ENCODE measurements around the gene BMAL2.

BMAL2 gene

GRCh38 chr12:27309293-27309994, 23.2 kb upstream of the BMAL2 start:
- H3K36me3 ChIP-seq (ENCODE audit: control insufficient read depth, insufficient read depth, low read length), result peaks cover 2% of the 10 kb centered on the region
- no peak overlapping the region for H3K4me3 ChIP-seq (replicated peaks; ENCODE audit: low read depth, low read length)
- H3K27me3 ChIP-seq (replicated peaks; ENCODE audit: control insufficient read depth, insufficient read depth, low read length), result no peaks in the 10 kb centered on the region
- TF ChIP-seq, protein P1, sequence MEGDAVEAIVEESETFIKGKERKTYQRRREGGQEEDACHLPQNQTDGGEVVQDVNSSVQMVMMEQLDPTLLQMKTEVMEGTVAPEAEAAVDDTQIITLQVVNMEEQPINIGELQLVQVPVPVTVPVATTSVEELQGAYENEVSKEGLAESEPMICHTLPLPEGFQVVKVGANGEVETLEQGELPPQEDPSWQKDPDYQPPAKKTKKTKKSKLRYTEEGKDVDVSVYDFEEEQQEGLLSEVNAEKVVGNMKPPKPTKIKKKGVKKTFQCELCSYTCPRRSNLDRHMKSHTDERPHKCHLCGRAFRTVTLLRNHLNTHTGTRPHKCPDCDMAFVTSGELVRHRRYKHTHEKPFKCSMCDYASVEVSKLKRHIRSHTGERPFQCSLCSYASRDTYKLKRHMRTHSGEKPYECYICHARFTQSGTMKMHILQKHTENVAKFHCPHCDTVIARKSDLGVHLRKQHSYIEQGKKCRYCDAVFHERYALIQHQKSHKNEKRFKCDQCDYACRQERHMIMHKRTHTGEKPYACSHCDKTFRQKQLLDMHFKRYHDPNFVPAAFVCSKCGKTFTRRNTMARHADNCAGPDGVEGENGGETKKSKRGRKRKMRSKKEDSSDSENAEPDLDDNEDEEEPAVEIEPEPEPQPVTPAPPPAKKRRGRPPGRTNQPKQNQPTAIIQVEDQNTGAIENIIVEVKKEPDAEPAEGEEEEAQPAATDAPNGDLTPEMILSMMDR (IDR thresholded peaks at IDR 0.05; ENCODE audit: insufficient read depth, low read length, poor library complexity, severe bottlenecking), result no peak
- no peak for DNase-seq (ENCODE audit: extremely low read depth, insufficient read length)

- TF ChIP-seq, protein P1 (IDR thresholded peaks at IDR 0.05; ENCODE audit: insufficient read depth, low read length, poor library complexity, severe bottlenecking), result no peak
- Histone ChIP-seq H3K4me3 (replicated peaks; ENCODE audit: low read depth, low read length) (no peak overlapping the region), H3K27me3 (replicated peaks; ENCODE audit: control insufficient read depth, insufficient read depth, low read length) (no peaks in the 10 kb centered on the region), H3K36me3 (ENCODE audit: control insufficient read depth, insufficient read depth, low read length) (peaks cover 2% of the 10 kb centered on the region)
- no peak for DNase-seq (ENCODE audit: extremely low read depth, insufficient read length)
These were observed 22.7 kb upstream of the BMAL2 start for GRCh38 chr12:27309995-27310315.

DNA sequence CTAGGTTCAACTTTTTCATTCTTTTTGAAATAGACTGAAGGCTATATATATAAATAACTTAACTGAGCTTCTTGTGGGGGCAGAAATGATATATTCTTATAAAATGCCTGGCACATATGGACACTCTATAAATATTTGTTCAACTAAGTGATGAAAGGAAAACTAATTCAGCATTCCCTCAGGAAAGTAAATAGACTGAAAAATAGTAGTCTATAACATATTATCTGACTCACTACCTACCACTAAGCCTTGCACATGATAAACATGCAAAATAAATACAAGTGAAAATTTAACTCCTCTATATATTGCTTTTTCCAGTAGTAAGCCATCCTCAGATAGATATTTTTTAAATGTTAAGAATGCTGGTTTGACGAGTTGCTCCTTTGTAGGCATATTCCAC, 15.7 kb upstream of the BMAL2 start:
- DNase-seq (ENCODE audit: extremely low read depth, insufficient read length), result no peak
- H3K4me3 ChIP-seq (replicated peaks; ENCODE audit: low read depth, low read length), result no peak overlapping the region
- H3K27me3 ChIP-seq (replicated peaks; ENCODE audit: control insufficient read depth, insufficient read depth, low read length), result no peaks in the 10 kb centered on the region
- H3K36me3 ChIP-seq (ENCODE audit: control insufficient read depth, insufficient read depth, low read length), result peaks cover 11% of the 10 kb centered on the region
- TF ChIP-seq, protein P1 (IDR thresholded peaks at IDR 0.05; ENCODE audit: insufficient read depth, low read length, poor library complexity, severe bottlenecking), result no peak

DNA sequence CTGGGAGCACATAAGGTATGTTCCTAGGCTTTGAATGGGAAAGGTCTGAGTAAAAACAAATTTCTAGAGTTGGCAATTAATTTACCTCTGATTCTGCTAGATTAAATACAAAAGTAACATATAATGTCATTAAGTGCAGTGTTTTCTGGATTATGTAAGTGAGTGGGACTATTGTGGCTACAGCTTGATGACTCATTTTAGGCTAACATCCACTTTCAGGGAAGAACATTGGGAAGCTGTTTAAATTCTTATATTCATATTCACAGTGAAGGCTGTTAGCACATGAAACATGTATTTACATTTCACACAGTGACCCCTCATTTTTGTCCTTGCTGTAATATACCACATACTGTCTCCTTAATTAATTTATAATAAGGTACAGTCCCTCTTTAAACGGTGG, 13.2 kb upstream of the BMAL2 start:
- Histone ChIP-seq H3K27me3 (replicated peaks; ENCODE audit: control insufficient read depth, insufficient read depth, low read length) (no peaks in the 10 kb centered on the region), H3K36me3 (ENCODE audit: control insufficient read depth, insufficient read depth, low read length) (peaks cover 11% of the 10 kb centered on the region), H3K4me3 (replicated peaks; ENCODE audit: low read depth, low read length) (no peak overlapping the region)
- DNase-seq (ENCODE audit: extremely low read depth, insufficient read length), result no peak
- TF ChIP-seq, protein P1 (IDR thresholded peaks at IDR 0.05; ENCODE audit: insufficient read depth, low read length, poor library complexity, severe bottlenecking), result no peak

DNA sequence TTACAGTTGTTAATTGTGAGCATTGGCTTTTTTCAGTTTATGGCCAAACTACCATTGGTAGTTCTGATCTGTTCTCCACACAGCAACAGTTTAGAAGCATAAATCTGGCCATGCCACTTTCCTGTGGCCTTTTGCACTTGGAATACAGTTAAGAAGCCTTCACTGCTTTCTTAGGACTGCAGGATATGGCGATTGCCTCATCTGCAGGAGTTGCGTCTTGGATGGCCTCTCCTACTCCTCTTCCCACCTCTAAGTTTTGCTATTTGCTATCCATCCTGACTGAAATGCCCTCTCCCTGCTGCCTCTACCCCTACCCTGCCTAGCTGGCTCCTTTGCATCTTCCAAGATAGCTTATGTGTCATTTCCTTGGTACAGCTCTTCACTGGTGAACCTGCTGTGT, 12.8 kb upstream of the BMAL2 start:
- TF ChIP-seq, protein P1 (IDR thresholded peaks at IDR 0.05; ENCODE audit: insufficient read depth, low read length, poor library complexity, severe bottlenecking), result no peak
- DNase-seq (ENCODE audit: extremely low read depth, insufficient read length), result no peak
- no peak overlapping the region for H3K4me3 ChIP-seq (replicated peaks; ENCODE audit: low read depth, low read length)
- H3K27me3 ChIP-seq (replicated peaks; ENCODE audit: control insufficient read depth, insufficient read depth, low read length), result no peaks in the 10 kb centered on the region
- H3K36me3 ChIP-seq (ENCODE audit: control insufficient read depth, insufficient read depth, low read length), result peaks cover 11% of the 10 kb centered on the region

DNA sequence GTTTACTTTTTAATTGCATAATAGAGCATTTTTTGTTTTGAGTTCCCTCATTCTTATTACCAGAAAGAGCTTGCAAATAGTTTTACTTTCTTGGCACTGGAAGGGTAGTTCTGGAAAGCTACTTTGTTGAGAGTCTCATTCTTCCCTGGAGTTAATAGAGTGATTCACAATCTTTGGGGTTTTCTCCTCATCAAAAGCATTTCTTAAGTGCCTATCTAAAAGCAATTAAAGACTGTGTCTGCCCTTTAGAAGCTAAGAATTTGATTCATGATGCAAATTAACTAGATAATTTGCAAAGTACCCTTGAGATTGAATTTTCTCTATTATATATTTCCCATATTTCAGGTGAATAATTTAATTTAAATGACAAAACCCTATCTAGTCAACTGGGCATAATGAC, 8.1 kb upstream of the BMAL2 start:
- H3K27me3 ChIP-seq (replicated peaks; ENCODE audit: control insufficient read depth, insufficient read depth, low read length), result no peaks in the 10 kb centered on the region
- TF ChIP-seq, protein P1 (IDR thresholded peaks at IDR 0.05; ENCODE audit: insufficient read depth, low read length, poor library complexity, severe bottlenecking), result no peak
- peaks cover 8% of the 10 kb centered on the region for H3K36me3 ChIP-seq (ENCODE audit: control insufficient read depth, insufficient read depth, low read length)
- no peak for DNase-seq (ENCODE audit: extremely low read depth, insufficient read length)
- no peak overlapping the region for H3K4me3 ChIP-seq (replicated peaks; ENCODE audit: low read depth, low read length)

Data from GM06990 (cell line).